SK-N-SH (cell line): ENCODE measurements around the gene MET.

Source experiments
- CTCF ChIP-seq: fragments of 200-600 bp; sonication (generic); IDR thresholded peaks from 2 replicates; pipeline ENCODE4 v1.6.1; 2017; ENCODE audit warnings: antibody characterized with exemption, mild to moderate bottlenecking, moderate library complexity
- FOSL2 ChIP-seq: IDR thresholded peaks from 2 replicates; pipeline ENCODE4 v1.4.0; 2012; ENCODE audit warnings: low read depth, mild to moderate bottlenecking, moderate library complexity, borderline replicate concordance
- NRF1 ChIP-seq: IDR thresholded peaks from 2 replicates; pipeline ENCODE4 v1.6.1; 2012; ENCODE audit warnings: low read depth, mild to moderate bottlenecking, low read length
- POLR2AphosphoS5 ChIP-seq: IDR thresholded peaks from 2 replicates; pipeline ENCODE4 v1.6.1; 2012; ENCODE audit warnings: low read depth, low read length
- RAD21 ChIP-seq: IDR thresholded peaks from 2 replicates; pipeline ENCODE4 v1.6.1; 2012; ENCODE audit warnings: mild to moderate bottlenecking, low read length
- RCOR1 ChIP-seq: fragments of 150-350 bp; IDR thresholded peaks from 2 replicates; pipeline ENCODE4 v1.6.1; 2017; ENCODE audit warnings: antibody characterized with exemption, low read length
- REST ChIP-seq: IDR thresholded peaks from 2 replicates; pipeline ENCODE4 v1.6.1; 2012; ENCODE audit warnings: mild to moderate bottlenecking, low read depth, low read length, moderate library complexity
- USF2 ChIP-seq: fragments of 150-350 bp; IDR thresholded peaks from 2 replicates; pipeline ENCODE4 v1.6.1; 2017; ENCODE audit warnings: antibody characterized with exemption, low read length, low read depth, borderline replicate concordance
- YY1 ChIP-seq: IDR thresholded peaks from 2 replicates; pipeline ENCODE4 v1.4.0; 2012; ENCODE audit warnings: low read depth, mild to moderate bottlenecking
- ZBTB33 ChIP-seq: IDR thresholded peaks from 2 replicates; pipeline ENCODE4 v1.4.0; 2012; ENCODE audit warnings: low read depth, borderline replicate concordance

GRCh38 chr7:116829493-116829892, 157.5 kb downstream of the MET start:
- TF ChIP-seq CTCF (no peak), NRF1 (no peak), FOSL2 (no peak), RCOR1 (no peak), YY1 (no peak), USF2 (no peak), ZBTB33 (no peak), REST (no peak), RAD21 (no peak), POLR2AphosphoS5 (no peak)
